HepG2 (cell line): ENCODE results near the gene SH2D2A. TPM values are rescaled to one million over a fixed set of nuclear protein-coding genes. Genes with fewer than 3 reads are reported as not detected.

Source experiments
- AHDC1 ChIP-seq: sonication (generic); formaldehyde crosslinking; IDR thresholded peaks from 2 replicates; pipeline ENCODE4 v1.5.1; 2020; ENCODE audit warnings: mild to moderate bottlenecking, missing genetic modification reagents, borderline replicate concordance
- EHMT2 ChIP-seq: fragments of 200-600 bp; sonication (generic); IDR thresholded peaks from 2 replicates; pipeline ENCODE4 v1.7.0; 2017; ENCODE audit warnings: antibody characterized with exemption, low read depth, low read length, borderline replicate concordance
- FOXO1 ChIP-seq: sonication (generic); formaldehyde crosslinking; IDR thresholded peaks from 2 replicates; pipeline ENCODE4 v1.4.0; 2020; ENCODE audit warnings: missing genetic modification reagents
- FOXP4 ChIP-seq: sonication (generic); formaldehyde crosslinking; IDR thresholded peaks from 2 replicates; pipeline ENCODE4 v1.4.0; 2020; ENCODE audit warnings: missing genetic modification reagents
- HDAC2 ChIP-seq: sonication (generic); formaldehyde crosslinking; IDR thresholded peaks from 2 replicates; pipeline ENCODE4 v1.4.0; 2020; ENCODE audit warnings: missing genetic modification reagents
- HNF1B ChIP-seq: sonication (generic); formaldehyde crosslinking; IDR thresholded peaks from 2 replicates; pipeline ENCODE4 v1.5.1; 2020; ENCODE audit warnings: mild to moderate bottlenecking, moderate library complexity, missing genetic modification reagents
- HNF4A ChIP-seq: sonication (generic); formaldehyde crosslinking; IDR thresholded peaks from 2 replicates; pipeline ENCODE4 v1.4.0; 2020; ENCODE audit warnings: missing genetic modification reagents
- KDM1A ChIP-seq: IDR thresholded peaks from 2 replicates; pipeline ENCODE4 v1.6.1; 2016; ENCODE audit warnings: missing compliant biosample characterization
- MED1 ChIP-seq: sonication (generic); formaldehyde crosslinking; IDR thresholded peaks from 2 replicates; pipeline ENCODE4 v1.4.0; 2020; ENCODE audit warnings: missing genetic modification reagents
- NCOA2 ChIP-seq: sonication (generic); formaldehyde crosslinking; IDR thresholded peaks from 2 replicates; pipeline ENCODE4 v1.8.0; 2022; ENCODE audit warnings: inconsistent platforms
- PPARG ChIP-seq: conservative IDR thresholded peaks from 2 replicates; pipeline ENCODE4 v1.6.1; 2016; ENCODE audit warnings: missing biosample characterization, missing genetic modification reagents
- RBM39 ChIP-seq: fragments of 200-400 bp; formaldehyde crosslinking; IDR thresholded peaks from one replicate; pipeline ENCODE4 v1.6.1; 2018; ENCODE audit warnings: antibody characterized with exemption, mild to moderate bottlenecking, low read depth, low read length; ENCODE audit not compliant: poor library complexity, severe bottlenecking
- RELA ChIP-seq: sonication (generic); formaldehyde crosslinking; IDR thresholded peaks from 2 replicates; pipeline ENCODE4 v1.4.0; 2020; ENCODE audit warnings: missing genetic modification reagents
- ZBTB37 ChIP-seq: sonication (generic); formaldehyde crosslinking; IDR thresholded peaks from 2 replicates; pipeline ENCODE4 v1.4.0; 2020; ENCODE audit warnings: mild to moderate bottlenecking, missing genetic modification reagents
- ZBTB38 ChIP-seq: sonication (generic); formaldehyde crosslinking; IDR thresholded peaks from 2 replicates; pipeline ENCODE4 v1.5.1; 2020; ENCODE audit warnings: mild to moderate bottlenecking, missing genetic modification reagents
- ZBTB7B ChIP-seq: sonication (generic); formaldehyde crosslinking; IDR thresholded peaks from 2 replicates; pipeline ENCODE4 v1.4.0; 2020; ENCODE audit warnings: missing genetic modification reagents
- ZMAT3 ChIP-seq: sonication (generic); formaldehyde crosslinking; conservative IDR thresholded peaks from 2 replicates; pipeline ENCODE4 v1.7.0; 2021; ENCODE audit warnings: missing genetic modification reagents
- ZNF430 ChIP-seq: sonication (generic); formaldehyde crosslinking; IDR thresholded peaks from 2 replicates; pipeline ENCODE4 v1.9.0; 2021; ENCODE audit warnings: mild to moderate bottlenecking, missing genetic modification reagents
- ZNF563 ChIP-seq: sonication (generic); formaldehyde crosslinking; IDR thresholded peaks from 2 replicates; pipeline ENCODE4 v1.8.0; 2022; ENCODE audit warnings: mild to moderate bottlenecking, moderate library complexity, missing genetic modification reagents
- ZNF782 ChIP-seq: sonication (generic); formaldehyde crosslinking; IDR thresholded peaks from 2 replicates; pipeline ENCODE4 v1.4.0; 2020; ENCODE audit warnings: missing genetic modification reagents, mild to moderate bottlenecking, borderline replicate concordance
- polyA plus RNA-seq, 8 experiments: library from polyadenylated mRNA; depleted of rRNA in 3 of 8; stranded (reverse) in 7 of 8; unstranded in 1 of 8; fragments of >200 nt; fragmentation: Illumina TruSeq in 4 of 8; extraction: Trizol in 4 of 8; gene quantifications; 2 replicates each; pipeline versions ENCODE4 v1.2.1 to v1.2.3, GENCODE V29; 2011 to 2016; ENCODE audit warnings: low read depth in 4 of 8, missing spikeins in 1 of 8, mixed read lengths in 1 of 8; ENCODE audit not compliant: insufficient read depth in 1 of 8
- total RNA-seq, 5 experiments: library from RNA; depleted of rRNA; stranded (reverse); fragments of >200 nt; fragmentation: Illumina TruSeq; extraction: Trizol; gene quantifications; 2 replicates each; pipeline ENCODE4 v1.2.3, GENCODE V29; 2016; ENCODE audit warnings: low read depth in 1 of 5

The SH2D2A gene
- total and polyA plus RNA-seq, 2 of the 13 experiments (the other 11 are each of a cell fraction or from before 2014, with no cell fraction given) = 0.57 to 0.73 TPM

DNA sequence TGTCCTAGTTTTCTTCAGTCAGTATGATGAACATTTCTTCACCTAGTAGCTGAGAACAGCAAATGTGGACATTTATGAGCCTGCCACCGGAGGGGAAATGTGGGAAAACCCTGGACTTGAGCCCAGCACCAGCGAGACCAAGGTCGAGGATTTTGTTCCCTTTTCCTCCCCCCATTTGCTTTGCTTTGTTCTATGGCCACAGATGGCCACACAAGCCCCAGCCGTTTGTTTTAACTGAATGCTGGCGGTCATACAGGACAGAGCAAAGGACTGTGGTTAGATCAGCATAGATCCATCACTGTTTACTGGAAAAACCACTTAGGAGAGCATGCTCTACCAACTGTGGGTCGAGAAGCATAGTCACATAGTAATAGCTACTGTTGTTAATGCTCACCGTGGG lies 20.9 kb downstream of the SH2D2A start (continued):
- TF ChIP-seq FOXP4 (CRISPR knock-in tag) = peak; percentile 67
- TF ChIP-seq ZBTB38 (CRISPR knock-in tag) = peak; percentile 17; the same call in 1 of the 2 replicates
- peak; percentile 47; the same call in 1 of the 2 replicates for TF ChIP-seq ZBTB37
- no peak for TF ChIP-seq ZMAT3 (CRISPR knock-in tag)
- peak; percentile 49; the same call in 1 of the 2 replicates for TF ChIP-seq MED1 (CRISPR knock-in tag)
- TF ChIP-seq EHMT2 = no peak
- TF ChIP-seq ZNF782 (CRISPR knock-in tag) = no peak
- 0 out of 2 replicates have a peak, but pooled peaks have one; percentile 53 for TF ChIP-seq HNF1B (CRISPR knock-in tag)
- TF ChIP-seq AHDC1 (CRISPR knock-in tag) = peak; percentile 52; the same call in 1 of the 2 replicates
- 0 out of 2 replicates have a peak, but pooled peaks have one; percentile 32 for TF ChIP-seq PPARG (CRISPR knock-in tag)
- TF ChIP-seq RELA = 0 out of 2 replicates have a peak, but pooled peaks have one; percentile 42
- TF ChIP-seq HDAC2 (CRISPR knock-in tag) = peak; percentile 29; the same call in 1 of the 2 replicates
- peak; percentile 32; the same call in 1 of the 2 replicates for TF ChIP-seq FOXO1 (CRISPR knock-in tag)
- TF ChIP-seq KDM1A (CRISPR knock-in tag) = peak; percentile 64; the same call in 1 of the 2 replicates
- peak; percentile 73 for TF ChIP-seq HNF4A
- no peak for TF ChIP-seq RBM39
- TF ChIP-seq ZBTB7B (CRISPR knock-in tag) = peak; percentile 47; the same call in 1 of the 2 replicates
- TF ChIP-seq ZNF563 (CRISPR knock-in tag) = 0 out of 2 replicates have a peak, but pooled peaks have one; percentile 43
- TF ChIP-seq NCOA2 (CRISPR knock-in tag) = peak; percentile 55; the same call in 1 of the 2 replicates
- TF ChIP-seq ZNF430 = no peak
